Activated gamma-delta T cell treated with Interleukin-2 at 50 U/mL for 16 hours (primary cell): Measurements from ENCODE around the gene VKORC1L1.
"Not testable (repeated sequence)": the region's sequence is repeated elsewhere in the genome, so short reads cannot be mapped to it uniquely, and the experiment has no call there.

Source experiments
- DNase-seq: peaks from one replicate; pipeline ENCODE4 v3.0.0-alpha.2; 2020

VKORC1L1 gene

DNA sequence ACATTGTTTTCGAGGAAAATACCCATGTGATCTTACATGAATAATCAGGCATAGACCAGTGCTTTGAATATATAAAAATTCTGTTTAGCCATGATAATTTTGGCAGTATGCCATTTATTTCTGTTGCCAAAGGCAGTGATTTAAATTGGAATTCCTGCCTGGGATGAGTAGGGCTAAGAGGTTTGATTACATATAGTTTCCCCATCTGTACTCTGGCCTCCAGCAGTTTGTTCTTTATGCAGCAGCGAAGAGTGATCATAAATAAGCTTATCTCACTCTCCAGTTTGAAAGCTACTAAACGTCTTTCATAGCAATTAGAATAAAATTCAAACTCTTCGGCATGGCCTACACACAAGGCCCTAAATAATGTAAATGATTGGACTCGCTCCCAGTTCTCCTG is 72.9 kb downstream of the VKORC1L1 start:
- DNase-seq, result not testable (repeated sequence)

- DNase-seq, result no peak
These were observed 74.0 kb downstream of the VKORC1L1 start for GRCh38 chr7:65946904-65947303.

- DNase-seq, result no peak
These were observed 79.1 kb downstream of the VKORC1L1 start for GRCh38 chr7:65951837-65952578.

- DNase-seq, result no peak
These were observed 80.3 kb downstream of the VKORC1L1 start for GRCh38 chr7:65953001-65953720.

DNA sequence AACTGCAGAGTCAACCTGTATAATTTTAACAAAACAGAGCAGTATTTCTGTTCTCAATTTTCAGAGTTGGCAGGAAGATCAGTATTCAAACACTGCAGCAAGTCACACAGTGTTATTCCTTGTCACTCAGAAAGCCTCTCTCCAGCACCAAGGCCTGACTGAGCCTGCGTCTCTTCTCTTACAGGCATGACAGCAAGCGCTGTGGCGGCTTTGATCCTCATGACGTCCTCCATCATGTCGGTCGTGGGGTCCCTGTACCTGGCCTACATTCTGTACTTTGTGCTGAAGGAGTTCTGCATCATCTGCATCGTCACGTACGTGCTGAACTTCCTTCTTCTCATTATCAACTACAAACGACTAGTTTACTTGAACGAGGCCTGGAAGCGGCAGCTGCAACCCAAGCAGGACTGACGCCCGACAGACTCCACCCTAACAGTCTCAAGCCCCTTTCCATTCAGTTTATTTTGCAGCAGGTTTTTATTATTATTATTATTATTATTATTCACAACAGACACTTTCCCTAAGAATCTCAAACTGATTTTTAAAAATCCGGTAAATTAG is 81.1 kb downstream of the VKORC1L1 start:
- DNase-seq, result no peak

DNA sequence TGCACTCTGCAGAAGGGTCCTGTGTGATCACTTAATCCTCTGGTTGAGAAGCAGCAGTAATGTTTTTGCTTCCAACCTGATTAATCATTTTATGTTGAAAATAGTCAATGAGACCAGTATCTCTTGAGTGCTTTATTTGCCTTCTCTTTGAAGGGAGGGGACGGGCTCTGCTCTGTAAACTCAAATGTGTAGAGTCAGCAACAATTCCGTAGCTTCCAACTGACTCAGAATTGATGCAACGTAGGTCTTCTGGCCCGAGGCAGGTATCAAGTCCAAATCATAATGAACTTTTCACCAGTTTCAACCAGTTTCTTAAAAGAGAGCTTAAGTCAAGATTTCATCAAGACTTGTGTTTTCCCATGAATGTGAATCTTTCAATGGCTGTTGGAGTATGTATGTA is 82.8 kb downstream of the VKORC1L1 start:
- DNase-seq, result no peak

- DNase-seq, result no peak
These were observed 87.6 kb downstream of the VKORC1L1 start for GRCh38 chr7:65960351-65961074.

DNA sequence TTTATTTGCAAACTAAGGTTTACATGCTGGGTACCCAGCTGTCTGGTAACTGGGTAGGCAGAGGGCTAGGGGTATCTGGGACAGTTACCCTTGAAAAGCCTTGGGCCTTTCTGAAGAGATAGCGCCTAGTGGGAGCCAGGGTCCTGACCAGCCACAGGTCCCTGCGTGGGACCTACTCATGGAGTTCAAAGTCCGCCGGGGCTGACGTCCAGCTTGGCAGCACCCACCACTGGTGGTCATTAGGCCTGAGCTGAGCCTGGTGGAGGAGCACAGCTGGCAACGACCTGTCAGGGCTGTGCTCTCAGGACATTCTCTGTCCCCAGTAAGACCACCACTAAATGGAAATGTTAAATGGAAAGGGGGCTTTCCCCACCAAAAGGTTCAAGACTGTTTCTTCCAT is 89.2 kb downstream of the VKORC1L1 start:
- no peak for DNase-seq

DNA sequence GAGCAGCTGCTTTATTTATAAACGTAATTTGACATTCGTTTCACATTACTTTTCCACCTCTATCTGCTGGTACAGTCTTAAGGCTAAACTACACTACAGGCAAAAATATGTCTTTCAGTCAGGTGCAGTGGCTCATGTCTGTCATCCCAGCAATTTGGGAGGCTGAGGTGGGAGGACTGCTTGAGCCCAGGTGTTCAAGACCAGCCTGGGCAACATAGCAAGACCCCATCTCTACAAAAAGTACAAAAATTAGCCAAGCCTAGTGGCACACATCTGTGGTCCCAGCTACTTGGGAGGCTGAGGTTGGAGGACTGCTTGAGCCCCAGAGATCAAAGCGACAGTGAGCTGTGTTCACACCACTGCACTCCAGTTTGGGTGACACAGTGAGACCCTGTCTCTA is 91.8 kb downstream of the VKORC1L1 start:
- DNase-seq, result not testable (repeated sequence)

- no peak for DNase-seq
These were observed 93.3 kb downstream of the VKORC1L1 start for GRCh38 chr7:65966146-65966545.

GRCh38 chr7:65967361-65968155 is 94.7 kb downstream of the VKORC1L1 start:
- DNase-seq, result no peak

GRCh38 chr7:65968256-65969185 is 95.6 kb downstream of the VKORC1L1 start:
- no peak for DNase-seq

DNA sequence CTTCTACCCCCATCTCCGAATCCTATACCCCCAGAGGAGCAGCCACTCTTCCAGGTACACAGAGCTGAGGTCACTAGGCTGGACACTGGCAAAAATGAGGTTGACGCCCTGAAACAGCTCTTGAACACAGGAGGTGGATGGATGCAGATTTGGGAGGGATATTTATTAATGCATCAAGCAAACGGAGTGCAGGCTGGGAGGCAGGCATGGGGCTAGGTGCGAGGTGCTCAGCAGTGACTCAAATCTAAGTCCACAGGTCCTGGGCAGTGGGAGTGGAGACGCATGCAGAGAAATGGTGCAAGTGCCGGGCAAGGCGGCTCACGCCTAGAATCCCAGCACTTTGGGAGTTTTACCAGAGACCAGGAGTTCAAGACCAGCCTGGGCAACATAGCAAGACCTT is 98.1 kb downstream of the VKORC1L1 start:
- DNase-seq, result no peak

GRCh38 chr7:65972976-65973375 is 100.1 kb downstream of the VKORC1L1 start:
- no peak for DNase-seq

- no peak for DNase-seq
These were observed 101.4 kb downstream of the VKORC1L1 start for GRCh38 chr7:65974191-65974801.

GRCh38 chr7:65974876-65975275 is 102.0 kb downstream of the VKORC1L1 start:
- no peak for DNase-seq

DNA sequence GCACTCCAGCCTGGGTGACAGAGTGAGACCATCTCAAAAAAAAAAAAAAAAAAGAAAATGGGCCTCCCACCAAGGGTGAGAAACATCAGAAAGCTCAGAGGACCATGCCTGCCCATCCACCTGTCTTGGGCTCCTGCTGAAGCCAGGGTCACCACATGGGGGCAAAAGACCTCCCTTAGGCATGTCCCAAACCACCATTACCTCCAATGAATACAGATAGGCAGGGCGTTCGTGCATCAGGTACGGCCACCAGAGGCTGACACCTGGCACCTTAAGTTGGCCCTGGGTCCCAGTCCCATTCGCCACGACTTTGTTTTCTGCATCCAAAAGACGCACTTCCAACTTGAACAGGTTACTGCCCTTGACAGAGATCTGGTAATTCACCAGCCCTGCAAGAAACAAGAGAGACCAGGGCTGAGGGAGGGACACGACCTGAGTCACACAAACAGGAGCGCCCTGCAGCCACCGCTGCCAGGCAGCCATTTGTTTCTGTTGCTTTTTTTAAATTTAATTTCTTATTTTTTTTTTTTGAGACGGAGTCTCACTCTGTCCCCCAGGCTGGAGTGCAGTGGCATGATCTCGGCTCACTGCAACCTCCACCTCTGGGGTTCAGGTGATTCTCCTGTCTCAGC is 103.1 kb downstream of the VKORC1L1 start:
- no peak for DNase-seq

- no peak for DNase-seq
These were observed 103.9 kb downstream of the VKORC1L1 start for GRCh38 chr7:65976659-65977196.

DNA sequence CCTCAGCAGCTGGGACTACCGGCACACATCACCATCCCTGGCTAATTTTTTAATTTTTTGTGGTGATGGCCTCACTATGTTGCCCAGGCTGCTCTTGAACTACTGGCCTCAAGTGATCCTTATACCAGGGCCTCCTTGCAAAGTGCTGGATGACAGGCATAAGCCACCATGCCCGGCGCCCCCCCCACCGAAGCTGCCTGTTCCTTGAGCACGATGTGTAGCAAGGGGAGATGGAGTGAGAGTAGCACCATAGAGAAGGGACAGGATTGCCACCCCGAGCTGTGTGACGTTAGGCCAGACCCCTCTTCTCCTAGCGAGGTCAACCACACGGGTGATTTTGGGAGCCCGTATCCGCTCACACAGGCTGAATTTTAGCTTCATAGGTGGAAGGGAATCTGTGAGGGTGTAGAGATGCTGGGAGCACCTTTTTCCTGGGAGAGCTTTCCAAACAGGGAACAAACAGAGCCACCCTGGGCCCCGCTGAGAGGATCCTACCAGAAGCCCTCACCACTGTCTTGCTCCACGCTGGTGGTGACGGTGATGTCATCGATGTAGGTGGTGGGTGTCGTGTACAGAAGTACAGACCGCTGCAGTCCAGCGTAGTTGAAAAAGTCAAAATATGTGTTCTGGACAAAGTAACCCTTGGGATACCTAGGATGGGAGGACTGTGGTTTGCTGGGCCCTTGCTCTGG is 106.2 kb downstream of the VKORC1L1 start:
- DNase-seq, result no peak
